ENCODE measurements around the gene LSP1. TPM values are rescaled to one million over a fixed set of nuclear protein-coding genes. Genes with fewer than 3 reads are reported as not detected.

Gene LSP1
- polyA plus RNA-seq, 1 donor from 2014 or later: not detected

GRCh38 chr11:1821562-1821961 lies 31.3 kb upstream of the LSP1 start:
- no peaks in the 10 kb centered on the region for H3K27me3 ChIP-seq (ENCODE audit: insufficient read depth, low read depth, low read length)
- TF ChIP-seq SMC3 (conservative IDR thresholded peaks at IDR 0.05; ENCODE audit: poor library complexity) (no peak), EP300 (conservative IDR thresholded peaks at IDR 0.05; ENCODE audit: poor library complexity, severe bottlenecking) (no peak), TAF1 (IDR thresholded peaks at IDR 0.05; ENCODE audit: low read depth) (no peak), POLR2AphosphoS5 (IDR thresholded peaks at IDR 0.05) (no peak), MXI1 (conservative IDR thresholded peaks at IDR 0.05; ENCODE audit: poor library complexity, severe bottlenecking) (no peak), RAD21 (conservative IDR thresholded peaks at IDR 0.05) (no peak), REST (IDR thresholded peaks at IDR 0.05; ENCODE audit: borderline replicate concordance) (no peak), CTCF (IDR thresholded peaks at IDR 0.05; ENCODE audit: poor library complexity, severe bottlenecking) (no peak), EZH2 (IDR thresholded peaks at IDR 0.05; ENCODE audit: borderline replicate concordance, insufficient read depth, low read length, poor library complexity, severe bottlenecking) (no peak)
- H3K27ac ChIP-seq (ENCODE audit: low read length): no peak overlapping the region
- no peaks in the 10 kb centered on the region for H4K20me1 ChIP-seq (ENCODE audit: insufficient read depth)
- H3K9me3 ChIP-seq (ENCODE audit: low read length): no peaks in the 10 kb centered on the region
- H3F3A ChIP-seq (ENCODE audit: insufficient read depth, low read length, poor library complexity, severe bottlenecking): no peaks in the 10 kb centered on the region
- H3K9me2 ChIP-seq (ENCODE audit: insufficient read depth, low read length): no peaks in the 10 kb centered on the region
- H3K36me3 ChIP-seq (ENCODE audit: insufficient read depth, low read length): no peaks in the 10 kb centered on the region
- H3K4me2 ChIP-seq (ENCODE audit: low read length): no peak overlapping the region
- no peak overlapping the region for H3K4me3 ChIP-seq (ENCODE audit: low read length)
- H2AFZ ChIP-seq (ENCODE audit: low read depth, low read length): no peak overlapping the region
- H3K79me2 ChIP-seq (replicated peaks; ENCODE audit: insufficient read depth, low read length): no peaks in the 10 kb centered on the region
- H3K9ac ChIP-seq (ENCODE audit: low read length): no peak overlapping the region

- H2AFZ ChIP-seq (ENCODE audit: low read depth, low read length): no peak overlapping the region
- H3K9me2 ChIP-seq (ENCODE audit: insufficient read depth, low read length): no peaks in the 10 kb centered on the region
- H3K9ac ChIP-seq (ENCODE audit: low read length): no peak overlapping the region
- no peaks in the 10 kb centered on the region for H4K20me1 ChIP-seq (ENCODE audit: insufficient read depth)
- no peaks in the 10 kb centered on the region for H3F3A ChIP-seq (ENCODE audit: insufficient read depth, low read length, poor library complexity, severe bottlenecking)
- no peak overlapping the region for H3K4me2 ChIP-seq (ENCODE audit: low read length)
- no peak overlapping the region for H3K27ac ChIP-seq (ENCODE audit: low read length)
- no peak overlapping the region for H3K4me3 ChIP-seq (ENCODE audit: low read length)
- no peaks in the 10 kb centered on the region for H3K9me3 ChIP-seq (ENCODE audit: low read length)
- no peaks in the 10 kb centered on the region for H3K79me2 ChIP-seq (replicated peaks; ENCODE audit: insufficient read depth, low read length)
- TF ChIP-seq TAF1 (IDR thresholded peaks at IDR 0.05; ENCODE audit: low read depth) (no peak), CTCF (IDR thresholded peaks at IDR 0.05; ENCODE audit: poor library complexity, severe bottlenecking) (no peak), MXI1 (conservative IDR thresholded peaks at IDR 0.05; ENCODE audit: poor library complexity, severe bottlenecking) (no peak), EP300 (conservative IDR thresholded peaks at IDR 0.05; ENCODE audit: poor library complexity, severe bottlenecking) (no peak), EZH2 (IDR thresholded peaks at IDR 0.05; ENCODE audit: borderline replicate concordance, insufficient read depth, low read length, poor library complexity, severe bottlenecking) (no peak), POLR2AphosphoS5 (IDR thresholded peaks at IDR 0.05) (no peak), REST (IDR thresholded peaks at IDR 0.05; ENCODE audit: borderline replicate concordance) (no peak), RAD21 (conservative IDR thresholded peaks at IDR 0.05) (no peak), SMC3 (conservative IDR thresholded peaks at IDR 0.05; ENCODE audit: poor library complexity) (no peak)
- no peaks in the 10 kb centered on the region for H3K36me3 ChIP-seq (ENCODE audit: insufficient read depth, low read length)
- no peaks in the 10 kb centered on the region for H3K27me3 ChIP-seq (ENCODE audit: insufficient read depth, low read depth, low read length)
These were observed 30.1 kb upstream of the LSP1 start for GRCh38 chr11:1822648-1823375.

Measured in neural cell (in vitro differentiated cells).